BLaER1 (cell line): ENCODE data around the gene CAVIN2.

Experiments
- H3K27ac ChIP-seq: shearing (Covaris generic); formaldehyde crosslinking; 2 replicates; pipeline ENCODE4 v1.8.1; 2022
- H3K27me3 ChIP-seq: shearing (Covaris generic); formaldehyde crosslinking; 2 replicates; pipeline ENCODE4 v1.8.1; 2022
- H3K36me3 ChIP-seq: shearing (Covaris generic); formaldehyde crosslinking; 2 replicates; pipeline ENCODE4 v1.8.1; 2022
- H3K4me1 ChIP-seq: shearing (Covaris generic); formaldehyde crosslinking; 2 replicates; pipeline ENCODE4 v1.8.1; 2022
- H3K4me2 ChIP-seq: shearing (Covaris generic); formaldehyde crosslinking; 2 replicates; pipeline ENCODE4 v1.8.1; 2022
- H3K4me3 ChIP-seq: shearing (Covaris generic); formaldehyde crosslinking; 2 replicates; pipeline ENCODE4 v1.8.1; 2022
- H3K9ac ChIP-seq: shearing (Covaris generic); formaldehyde crosslinking; 2 replicates; pipeline ENCODE4 v1.8.1; 2022
- H3K9me3 ChIP-seq: shearing (Covaris generic); formaldehyde crosslinking; 2 replicates; pipeline ENCODE4 v1.8.1; 2022
- H4K20me1 ChIP-seq: shearing (Covaris generic); formaldehyde crosslinking; 2 replicates; pipeline ENCODE4 v1.8.1; 2022
- Cebpa-rat ChIP-seq: shearing (Covaris generic); IDR thresholded peaks from 2 replicates; pipeline ENCODE4 v1.8.1; 2022

The CAVIN2 gene

GRCh38 chr2:191831410-191831994, 15.4 kb downstream of the CAVIN2 start:
- H4K20me1 ChIP-seq = no peaks in the 10 kb centered on the region
- H3K36me3 ChIP-seq = no peaks in the 10 kb centered on the region
- H3K9me3 ChIP-seq = no peaks in the 10 kb centered on the region
- no peak overlapping the region for H3K4me3 ChIP-seq
- no peak overlapping the region for H3K9ac ChIP-seq
- no peaks in the 10 kb centered on the region for H3K27me3 ChIP-seq
- peaks cover 3% of the 10 kb centered on the region for H3K4me1 ChIP-seq
- no peak overlapping the region for H3K4me2 ChIP-seq
- no peak for TF ChIP-seq Cebpa-rat
- H3K27ac ChIP-seq = no peak overlapping the region

GRCh38 chr2:191824398-191824797, 22.5 kb downstream of the CAVIN2 start:
- H3K4me3 ChIP-seq = no peak overlapping the region
- TF ChIP-seq Cebpa-rat = no peak
- H4K20me1 ChIP-seq = no peaks in the 10 kb centered on the region
- H3K4me1 ChIP-seq = no peaks in the 10 kb centered on the region
- no peaks in the 10 kb centered on the region for H3K27me3 ChIP-seq
- no peaks in the 10 kb centered on the region for H3K36me3 ChIP-seq
- H3K9ac ChIP-seq = no peak overlapping the region
- H3K9me3 ChIP-seq = no peaks in the 10 kb centered on the region
- H3K4me2 ChIP-seq = no peak overlapping the region
- H3K27ac ChIP-seq = no peak overlapping the region

- no peak for TF ChIP-seq Cebpa-rat
- no peaks in the 10 kb centered on the region for H3K27me3 ChIP-seq
- H3K9ac ChIP-seq = no peak overlapping the region
- no peak overlapping the region for H3K4me3 ChIP-seq
- no peak overlapping the region for H3K4me2 ChIP-seq
- H3K27ac ChIP-seq = no peak overlapping the region
- H4K20me1 ChIP-seq = no peaks in the 10 kb centered on the region
- no peaks in the 10 kb centered on the region for H3K9me3 ChIP-seq
- H3K4me1 ChIP-seq = no peaks in the 10 kb centered on the region
- H3K36me3 ChIP-seq = no peaks in the 10 kb centered on the region
Observed at GRCh38 chr2:191821078-191821477, 25.8 kb downstream of the CAVIN2 start.

DNA sequence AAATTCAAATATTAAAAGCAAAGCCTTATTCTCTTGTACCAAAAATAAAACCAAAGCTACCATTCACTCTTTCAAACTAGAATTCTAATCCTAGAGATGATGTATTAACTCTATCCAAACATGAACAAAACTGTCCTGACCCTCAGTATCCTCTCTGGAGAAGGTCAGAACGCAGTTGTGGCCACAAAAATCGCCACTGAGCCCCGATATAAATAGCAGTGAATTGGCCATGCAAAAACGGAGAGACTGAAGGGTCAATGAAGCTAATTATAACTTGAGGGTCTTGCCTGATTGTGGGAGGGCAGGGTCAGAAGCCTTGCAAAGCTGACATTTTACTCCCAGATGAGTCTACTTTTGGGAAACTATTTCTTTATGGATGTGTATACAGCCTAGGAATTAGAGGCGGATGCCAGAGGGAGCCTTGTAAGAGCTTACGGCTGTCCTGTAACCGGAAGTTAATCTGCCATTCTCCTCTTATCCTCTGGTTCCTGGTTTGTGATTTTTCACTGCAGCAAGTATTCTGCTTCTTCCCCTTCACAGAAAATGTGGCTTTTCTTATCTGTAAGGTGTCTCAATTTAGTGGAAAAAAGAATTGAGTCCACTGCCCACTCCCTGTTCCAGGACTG, 28.1 kb downstream of the CAVIN2 start:
- H3K4me2 ChIP-seq = no peak overlapping the region
- no peak for TF ChIP-seq Cebpa-rat
- H3K4me3 ChIP-seq = no peak overlapping the region
- H3K36me3 ChIP-seq = no peaks in the 10 kb centered on the region
- H3K27ac ChIP-seq = no peak overlapping the region
- no peaks in the 10 kb centered on the region for H3K27me3 ChIP-seq
- no peak overlapping the region for H3K9ac ChIP-seq
- H3K9me3 ChIP-seq = no peaks in the 10 kb centered on the region
- H3K4me1 ChIP-seq = no peaks in the 10 kb centered on the region
- H4K20me1 ChIP-seq = no peaks in the 10 kb centered on the region

- Histone ChIP-seq H3K9me3 (no peaks in the 10 kb centered on the region), H4K20me1 (no peaks in the 10 kb centered on the region), H3K4me3 (no peak overlapping the region), H3K27ac (no peak overlapping the region), H3K4me2 (no peak overlapping the region), H3K9ac (no peak overlapping the region), H3K27me3 (no peaks in the 10 kb centered on the region), H3K36me3 (no peaks in the 10 kb centered on the region), H3K4me1 (no peaks in the 10 kb centered on the region)
- no peak for TF ChIP-seq Cebpa-rat
Observed at GRCh38 chr2:191818133-191818532, 28.8 kb downstream of the CAVIN2 start.

GRCh38 chr2:191815010-191815409, 31.9 kb downstream of the CAVIN2 start:
- Histone ChIP-seq H3K27ac (no peak overlapping the region), H4K20me1 (no peaks in the 10 kb centered on the region), H3K4me2 (no peak overlapping the region), H3K4me1 (no peaks in the 10 kb centered on the region), H3K4me3 (no peak overlapping the region), H3K9me3 (no peaks in the 10 kb centered on the region), H3K9ac (no peak overlapping the region), H3K27me3 (no peaks in the 10 kb centered on the region), H3K36me3 (no peaks in the 10 kb centered on the region)
- no peak for TF ChIP-seq Cebpa-rat

- Histone ChIP-seq H3K4me3 (no peak overlapping the region), H3K27me3 (no peaks in the 10 kb centered on the region), H3K36me3 (no peaks in the 10 kb centered on the region), H3K27ac (no peak overlapping the region), H3K9ac (no peak overlapping the region), H4K20me1 (no peaks in the 10 kb centered on the region), H3K4me2 (no peak overlapping the region), H3K4me1 (no peaks in the 10 kb centered on the region), H3K9me3 (no peaks in the 10 kb centered on the region)
- TF ChIP-seq Cebpa-rat = no peak
Observed at GRCh38 chr2:191813943-191814342, 32.9 kb downstream of the CAVIN2 start.

DNA sequence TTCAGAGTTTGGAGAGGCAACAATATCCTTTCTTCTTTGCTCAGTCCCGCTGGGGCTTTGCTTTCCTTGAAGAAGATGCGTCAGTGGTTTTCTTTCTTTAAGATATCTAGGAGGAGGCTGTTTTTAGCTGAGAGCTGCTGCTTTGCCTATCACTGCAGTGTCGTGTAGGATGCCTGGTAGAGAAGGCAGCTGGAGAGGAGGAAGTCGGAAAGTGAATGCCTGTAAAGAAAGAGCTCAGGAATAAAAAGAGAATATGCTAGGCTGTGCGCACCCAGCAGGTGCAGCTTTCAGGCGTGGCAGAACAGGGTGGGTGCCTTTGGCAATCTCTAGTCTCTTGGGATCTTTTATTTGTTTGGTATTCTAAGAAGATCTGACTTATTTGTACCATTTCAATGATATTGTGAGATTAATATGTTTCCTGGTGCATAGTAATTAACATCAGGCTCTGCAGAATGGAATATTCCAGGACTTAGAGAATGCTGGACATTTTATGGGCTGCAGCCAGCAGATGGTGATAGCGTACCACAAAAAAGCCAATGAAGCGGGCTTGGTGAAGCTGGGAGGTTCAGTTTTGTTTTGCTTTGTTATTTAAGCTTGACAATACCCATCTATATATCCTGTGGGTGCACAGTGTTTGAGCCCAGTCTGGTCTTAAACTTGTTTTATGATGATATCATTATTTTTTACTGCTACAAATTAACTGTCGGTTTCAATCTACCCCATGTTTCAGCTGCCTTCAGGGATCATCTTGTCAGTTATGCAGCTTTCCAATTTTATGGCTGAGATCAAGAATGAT, 34.9 kb downstream of the CAVIN2 start:
- H3K4me2 ChIP-seq = no peak overlapping the region
- no peak overlapping the region for H3K9ac ChIP-seq
- no peaks in the 10 kb centered on the region for H3K4me1 ChIP-seq
- no peaks in the 10 kb centered on the region for H3K27me3 ChIP-seq
- no peaks in the 10 kb centered on the region for H4K20me1 ChIP-seq
- H3K9me3 ChIP-seq = no peaks in the 10 kb centered on the region
- H3K27ac ChIP-seq = no peak overlapping the region
- no peak for TF ChIP-seq Cebpa-rat
- H3K36me3 ChIP-seq = no peaks in the 10 kb centered on the region
- no peak overlapping the region for H3K4me3 ChIP-seq

DNA sequence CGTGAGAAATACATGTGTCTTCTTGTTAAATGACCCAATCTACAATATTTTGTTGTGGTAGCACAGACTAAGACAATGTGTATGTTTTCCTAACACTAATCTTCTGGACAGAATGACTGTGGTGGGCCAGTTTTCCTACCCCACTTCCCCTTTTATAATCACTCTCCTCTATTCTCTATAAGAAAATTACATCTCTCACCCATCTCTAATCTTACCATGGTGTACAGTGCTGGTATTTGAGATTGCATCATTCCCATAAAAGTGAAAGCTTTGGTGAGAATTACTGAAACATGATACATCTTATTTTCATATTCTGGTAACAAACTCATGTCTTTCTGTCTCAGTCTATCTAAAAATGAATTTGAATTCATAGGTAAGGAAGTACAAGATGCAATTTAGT, 40.5 kb downstream of the CAVIN2 start:
- H3K4me2 ChIP-seq = no peak overlapping the region
- H3K36me3 ChIP-seq = no peaks in the 10 kb centered on the region
- no peaks in the 10 kb centered on the region for H3K9me3 ChIP-seq
- no peak overlapping the region for H3K27ac ChIP-seq
- TF ChIP-seq Cebpa-rat = no peak
- no peaks in the 10 kb centered on the region for H3K27me3 ChIP-seq
- no peaks in the 10 kb centered on the region for H4K20me1 ChIP-seq
- no peak overlapping the region for H3K9ac ChIP-seq
- H3K4me3 ChIP-seq = no peak overlapping the region
- no peaks in the 10 kb centered on the region for H3K4me1 ChIP-seq

DNA sequence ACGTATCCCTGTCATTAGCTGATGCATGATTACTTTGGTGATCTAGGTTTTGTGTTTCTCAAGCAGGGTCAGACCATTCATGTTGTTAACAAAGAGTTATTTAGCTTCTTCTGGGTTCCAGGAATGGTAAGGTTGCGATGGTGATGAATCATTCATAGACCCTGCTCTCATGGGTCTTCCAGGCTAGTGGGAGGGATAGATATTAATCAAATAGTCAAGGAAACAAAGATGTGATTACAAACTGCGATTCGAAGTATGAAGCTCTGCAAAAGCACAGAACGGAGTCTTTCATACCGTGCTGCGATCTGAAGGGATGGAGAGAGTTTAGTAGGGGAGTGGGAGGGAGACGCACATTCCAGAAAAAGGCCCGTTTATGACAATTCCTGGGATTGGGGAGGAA, 42.1 kb downstream of the CAVIN2 start:
- H3K9ac ChIP-seq = no peak overlapping the region
- no peaks in the 10 kb centered on the region for H3K4me1 ChIP-seq

More for the DNA sequence above, 42.1 kb downstream of the CAVIN2 start:
- no peak overlapping the region for H3K4me2 ChIP-seq
- H3K9me3 ChIP-seq = no peaks in the 10 kb centered on the region
- H4K20me1 ChIP-seq = no peaks in the 10 kb centered on the region
- no peaks in the 10 kb centered on the region for H3K27me3 ChIP-seq
- H3K36me3 ChIP-seq = no peaks in the 10 kb centered on the region
- H3K4me3 ChIP-seq = no peak overlapping the region
- H3K27ac ChIP-seq = no peak overlapping the region
- no peak for TF ChIP-seq Cebpa-rat
